Measurements from ENCODE around the gene IGLL5.

IGLL5 gene

GRCh38 chr22:22855085-22855484, 32.5 kb upstream of the IGLL5 start:
- TF ChIP-seq CTCF (conservative IDR thresholded peaks at IDR 0.05): no peak
- no peak overlapping the region for H3K27ac ChIP-seq

GRCh38 chr22:22855617-22856308, 31.9 kb upstream of the IGLL5 start:
- TF ChIP-seq CTCF (conservative IDR thresholded peaks at IDR 0.05): peak; percentile 70
- no peak overlapping the region for H3K27ac ChIP-seq

- TF ChIP-seq CTCF (conservative IDR thresholded peaks at IDR 0.05): no peak
- no peak overlapping the region for H3K27ac ChIP-seq
These were observed 31.3 kb upstream of the IGLL5 start for GRCh38 chr22:22856364-22856763.

GRCh38 chr22:22856885-22857606, 30.6 kb upstream of the IGLL5 start:
- no peak overlapping the region for H3K27ac ChIP-seq
- TF ChIP-seq CTCF (conservative IDR thresholded peaks at IDR 0.05): no peak

- TF ChIP-seq CTCF (conservative IDR thresholded peaks at IDR 0.05): no peak
- H3K27ac ChIP-seq: no peak overlapping the region
These were observed 29.7 kb upstream of the IGLL5 start for GRCh38 chr22:22857607-22858558.

- H3K27ac ChIP-seq: no peak overlapping the region
These were observed 29.1 kb upstream of the IGLL5 start for GRCh38 chr22:22858559-22858937.

More at GRCh38 chr22:22858559-22858937, 29.1 kb upstream of the IGLL5 start:
- no peak for TF ChIP-seq CTCF (conservative IDR thresholded peaks at IDR 0.05)
